ENCODE measurements around the gene SLC2A2. TPM values are rescaled to one million over a fixed set of nuclear protein-coding genes. Genes with fewer than 3 reads are reported as not detected.

SLC2A2 gene
- total and polyA plus RNA-seq, 9 donors, result 0.10 to 0.36 (median 0.18) TPM; not detected in 6

- Histone ChIP-seq H3K4me3 (no peak overlapping the region), H3K27me3 (no peaks in the 10 kb centered on the region), H3K27ac (no peak overlapping the region), H3K36me3 (no peaks in the 10 kb centered on the region), H3K9me3 (no peaks in the 10 kb centered on the region), H3K4me1 (ENCODE audit: insufficient read depth) (peaks cover 2% of the 10 kb centered on the region)
- TF ChIP-seq CTCF (IDR thresholded peaks at IDR 0.05) (no peak), POLR2A (IDR thresholded peaks at IDR 0.05) (no peak), EP300 (IDR thresholded peaks at IDR 0.05) (no peak)
- intact Hi-C loops (cut with DNase I), result no loop called here
- no peak for DNase-seq
- WGBS, 3 donors, result 80 to 86% (median 82%) methylated on average over 5 of the region's 5 CpGs
Observed at GRCh38 chr3:171001957-171002694, 24.4 kb downstream of the SLC2A2 start.

- TF ChIP-seq EP300 (IDR thresholded peaks at IDR 0.05), result no peak
- TF ChIP-seq POLR2A (IDR thresholded peaks at IDR 0.05), result no peak
- TF ChIP-seq CTCF (IDR thresholded peaks at IDR 0.05), result no peak
- intact Hi-C loops (cut with DNase I), result no loop called here
- peaks cover 2% of the 10 kb centered on the region for H3K4me1 ChIP-seq (ENCODE audit: insufficient read depth)
Observed at GRCh38 chr3:171001250-171001893, 25.1 kb downstream of the SLC2A2 start.

GRCh38 chr3:171000281-171000680 is 26.2 kb downstream of the SLC2A2 start:
- H3K9me3 ChIP-seq, result no peaks in the 10 kb centered on the region
- no peak overlapping the region for H3K27ac ChIP-seq
- 86 to 95% (median 95%) methylated on average over 4 of the region's 4 CpGs for WGBS, 3 donors
- H3K4me3 ChIP-seq, result no peak overlapping the region
- no peaks in the 10 kb centered on the region for H3K36me3 ChIP-seq
- no peak for DNase-seq
- H3K4me1 ChIP-seq (ENCODE audit: insufficient read depth), result peaks cover 2% of the 10 kb centered on the region
- intact Hi-C loops (cut with DNase I), result no loop called here
- H3K27me3 ChIP-seq, result no peaks in the 10 kb centered on the region
- TF ChIP-seq POLR2A (IDR thresholded peaks at IDR 0.05), result no peak
- TF ChIP-seq CTCF (IDR thresholded peaks at IDR 0.05), result no peak
- no peak for TF ChIP-seq EP300 (IDR thresholded peaks at IDR 0.05)

More at GRCh38 chr3:171001250-171001893, 25.1 kb downstream of the SLC2A2 start:
- H3K9me3 ChIP-seq, result no peaks in the 10 kb centered on the region
- H3K36me3 ChIP-seq, result no peaks in the 10 kb centered on the region
- no peak overlapping the region for H3K4me3 ChIP-seq
- H3K27me3 ChIP-seq, result no peaks in the 10 kb centered on the region
- DNase-seq, result no peak
- no peak overlapping the region for H3K27ac ChIP-seq
- 60 to 80% (median 74%) methylated on average over 1 of the region's 1 CpG for WGBS, 3 donors

- intact Hi-C loops (cut with DNase I), result no loop called here
- Histone ChIP-seq H3K9me3 (no peaks in the 10 kb centered on the region), H3K27me3 (no peaks in the 10 kb centered on the region), H3K4me3 (no peak overlapping the region), H3K27ac (no peak overlapping the region), H3K4me1 (ENCODE audit: insufficient read depth) (peaks cover 2% of the 10 kb centered on the region), H3K36me3 (no peaks in the 10 kb centered on the region)
- DNase-seq, result no peak
- WGBS, 3 donors, result 54 to 57% (median 55%) methylated on average over 2 of the region's 2 CpGs
- TF ChIP-seq CTCF (IDR thresholded peaks at IDR 0.05), result no peak
- TF ChIP-seq EP300 (IDR thresholded peaks at IDR 0.05), result no peak
- no peak for TF ChIP-seq POLR2A (IDR thresholded peaks at IDR 0.05)
Observed at GRCh38 chr3:170999737-171000242, 26.7 kb downstream of the SLC2A2 start.

Measured in ovary (tissue), 9 donors.